ENCODE data around the gene LSR.
A peak's percentile ranks its signal among the peaks of the same experiment; 100 is the strongest.

The LSR gene

GRCh38 chr19:35293808-35294207, 45.0 kb downstream of the LSR start:
- DNase-seq (ENCODE audit: low spot score): no peak
- no peak for TF ChIP-seq CTCF (IDR thresholded peaks at IDR 0.05; ENCODE audit: extremely low read depth, missing control alignments)

- no peak for DNase-seq (ENCODE audit: low spot score)
- TF ChIP-seq CTCF (IDR thresholded peaks at IDR 0.05; ENCODE audit: extremely low read depth, missing control alignments): no peak
Measured at GRCh38 chr19:35294328-35294727, 45.5 kb downstream of the LSR start.

- DNase-seq (ENCODE audit: low spot score): no peak
- no peak for TF ChIP-seq CTCF (IDR thresholded peaks at IDR 0.05; ENCODE audit: extremely low read depth, missing control alignments)
Measured at GRCh38 chr19:35294859-35295791, 46.3 kb downstream of the LSR start.

GRCh38 chr19:35295792-35296462, 47.1 kb downstream of the LSR start:
- DNase-seq (ENCODE audit: low spot score): peak; percentile 78
- no peak for TF ChIP-seq CTCF (IDR thresholded peaks at IDR 0.05; ENCODE audit: extremely low read depth, missing control alignments)

GRCh38 chr19:35296644-35297514, 48.1 kb downstream of the LSR start:
- no peak for DNase-seq (ENCODE audit: low spot score)
- no peak for TF ChIP-seq CTCF (IDR thresholded peaks at IDR 0.05; ENCODE audit: extremely low read depth, missing control alignments)

- TF ChIP-seq CTCF (IDR thresholded peaks at IDR 0.05; ENCODE audit: extremely low read depth, missing control alignments): no peak
- DNase-seq (ENCODE audit: low spot score): no peak
Measured at GRCh38 chr19:35297515-35297848, 48.7 kb downstream of the LSR start.

All from GM20000 (cell line).